Endothelial cell of umbilical vein (primary cell): ENCODE results near the gene LAMA5. TPM values are rescaled to one million over a fixed set of nuclear protein-coding genes. Genes with fewer than 3 reads are reported as not detected.

Source experiments
- BruUV-seq: library from RNA; stranded (reverse); fragments of 400-500 nt; replicated peaks from 2 replicates; lab custom pipeline; 2021; lab: Mats Ljungman, UMichigan
- CTCF ChIA-PET: fragments of 300-600, 350-600 bp; sonication (Branson Sonifier 250); formaldehyde crosslinking; loops from one replicate; lab custom pipeline; 2021; ENCODE audit warnings: antibody characterized with exemption, inconsistent platforms; lab: Charles Lee
- POLR2A ChIA-PET: fragments of 300-600, 350-600 bp; sonication (Branson Sonifier 250); formaldehyde crosslinking; loops from one replicate; lab custom pipeline; 2021; ENCODE audit warnings: antibody characterized with exemption, inconsistent platforms; lab: Charles Lee
- DNase-seq: peaks from one replicate; pipeline ENCODE4 v3.0.0-alpha.2; 2011; ENCODE audit warnings: low read depth, low spot score
- FAIRE-seq: peaks from 2 replicates; lab custom pipeline; 2011; peaks lifted over from hg19 to GRCh38; lab: Jason Lieb, UNC
- H2AFZ ChIP-seq: 2 replicates; pipeline ENCODE4 v1.6.0; 2012; ENCODE audit warnings: low read depth, low read length, control low read depth, inconsistent platforms
- H3K27ac ChIP-seq: 2 replicates; pipeline ENCODE4 v1.5.1; 2011; ENCODE audit warnings: low read depth, mild to moderate bottlenecking, control low read depth, low read length, moderate library complexity; ENCODE audit not compliant: insufficient read depth
- H3K27me3 ChIP-seq, 2 experiments: 2 replicates each; pipeline versions ENCODE4 v1.6.0 to v1.6.1; 2011; ENCODE audit warnings: low read length in 2 of 2, mixed read lengths in 1 of 2; ENCODE audit not compliant: control insufficient read depth in 2 of 2, insufficient read depth in 2 of 2
- H3K36me3 ChIP-seq, 2 experiments: 2 replicates in 1 of 2; 3 replicates in 1 of 2; pipeline ENCODE4 v1.5.1; 2011; ENCODE audit warnings: low read length in 2 of 2, mild to moderate bottlenecking in 1 of 2, moderate library complexity in 1 of 2; ENCODE audit not compliant: control insufficient read depth in 2 of 2, insufficient read depth in 2 of 2; ENCODE audit errors: extremely low read depth in 1 of 2
- H3K4me1 ChIP-seq: 3 replicates; pipeline ENCODE4 v1.5.1; 2011; ENCODE audit warnings: mild to moderate bottlenecking, low read length; ENCODE audit not compliant: control insufficient read depth, insufficient read depth; ENCODE audit errors: extremely low read depth
- H3K4me2 ChIP-seq: 2 replicates; pipeline ENCODE4 v1.6.1; 2011; ENCODE audit warnings: low read length, control low read depth, mixed read lengths; ENCODE audit not compliant: insufficient read depth
- H3K4me3 ChIP-seq, 3 experiments: fragments of 200-600 bp in 1 of 3; sonication (generic), shearing (Covaris generic) in 1 of 3; replicated peaks in 1 of 3; 2 replicates each; pipeline ENCODE4 v1.5.1; 2011 to 2016; ENCODE audit warnings: control low read depth in 3 of 3, low read length in 3 of 3, mild to moderate bottlenecking in 2 of 3, inconsistent platforms in 1 of 3, low read depth in 1 of 3, moderate library complexity in 1 of 3; ENCODE audit not compliant: insufficient read depth in 1 of 3
- H3K79me2 ChIP-seq: 2 replicates; pipeline ENCODE4 v1.6.0; 2012; ENCODE audit warnings: low read length, inconsistent platforms; ENCODE audit not compliant: control insufficient read depth, insufficient read depth
- H3K9ac ChIP-seq: replicated peaks from 2 replicates; pipeline ENCODE3; 2011; ENCODE audit warnings: low read length, control low read depth; ENCODE audit not compliant: insufficient read depth; ENCODE audit errors: extremely low read depth
- H3K9me1 ChIP-seq: replicated peaks from 3 replicates; pipeline ENCODE4 v1.6.0; 2011; ENCODE audit warnings: mild to moderate bottlenecking, low read length; ENCODE audit not compliant: control insufficient read depth, insufficient read depth; ENCODE audit errors: extremely low read depth
- H3K9me3 ChIP-seq: replicated peaks from 2 replicates; pipeline ENCODE4 v1.5.1; 2012; ENCODE audit warnings: low read length, inconsistent platforms; ENCODE audit not compliant: control insufficient read depth, insufficient read depth
- H4K20me1 ChIP-seq: replicated peaks from 2 replicates; pipeline ENCODE3; 2011; ENCODE audit warnings: mild to moderate bottlenecking, low read length; ENCODE audit not compliant: control insufficient read depth, insufficient read depth; ENCODE audit errors: extremely low read depth
- CTCF ChIP-seq, 2 donors: IDR thresholded peaks; 1 replicate in 1 of 2; 2 replicates in 1 of 2; pipeline ENCODE4 v1.5.1; 2011; ENCODE audit warnings: low read length in 2 of 2, mild to moderate bottlenecking in 2 of 2, moderate library complexity in 2 of 2, control low read depth in 1 of 2, inconsistent platforms in 1 of 2, low read depth in 1 of 2; ENCODE audit not compliant: insufficient read depth in 1 of 2; ENCODE audit errors: extremely low read depth in 1 of 2
- EZH2 ChIP-seq: IDR thresholded peaks from 2 replicates; pipeline ENCODE4 v1.6.1; 2012; ENCODE audit warnings: borderline replicate concordance, low read depth, mild to moderate bottlenecking, moderate library complexity, low read length, inconsistent platforms; ENCODE audit not compliant: severe bottlenecking
- FOS ChIP-seq: IDR thresholded peaks from 2 replicates; pipeline ENCODE4 v1.6.1; 2011; ENCODE audit warnings: mild to moderate bottlenecking, low read length, moderate library complexity, borderline replicate concordance; ENCODE audit not compliant: insufficient read depth
- GATA2 ChIP-seq: IDR thresholded peaks from 2 replicates; pipeline ENCODE4 v1.7.0; 2011; ENCODE audit warnings: low read depth, mild to moderate bottlenecking, moderate library complexity, mixed read lengths, low read length; ENCODE audit not compliant: insufficient read length, insufficient read depth
- JUN ChIP-seq: IDR thresholded peaks from 2 replicates; pipeline ENCODE4 v1.6.1; 2011; ENCODE audit warnings: borderline replicate concordance, low read depth; ENCODE audit not compliant: insufficient read length, insufficient read depth
- MYC ChIP-seq: IDR thresholded peaks from one replicate; pipeline ENCODE4 v1.6.1; 2011; ENCODE audit warnings: mild to moderate bottlenecking, low read depth, low read length
- POLR2A ChIP-seq: IDR thresholded peaks from 2 replicates; pipeline ENCODE4 v1.6.1; 2012; ENCODE audit warnings: low read depth, mild to moderate bottlenecking, control low read depth, low read length
- POLR2AphosphoS5 ChIP-seq: IDR thresholded peaks from 2 replicates; pipeline ENCODE4 v1.6.1; 2012; ENCODE audit warnings: low read depth, mild to moderate bottlenecking, control low read depth, low read length, moderate library complexity; ENCODE audit not compliant: insufficient read depth
- dilution Hi-C: fragments of 300-500 bp; cut with MboI; formaldehyde crosslinking; loops from one replicate; pipeline ENCODE4 v1.15.0; 2019; ENCODE audit warnings: low sequenced_read_pairs; ENCODE audit not compliant: extremely low pct_ligation_motif_present
- intact Hi-C: fragments of 100-400 bp; cut with micrococcal nuclease; formaldehyde crosslinking; loops from one replicate; pipeline ENCODE4 v1.10.0; 2022
- polyA plus RNA-seq, 4 experiments: library from polyadenylated mRNA; depleted of rRNA in 3 of 4; stranded (reverse) in 3 of 4; unstranded in 1 of 4; fragments of >200 nt; gene quantifications; 2 replicates each; pipeline versions ENCODE4 v1.2.1 to v1.2.3, GENCODE V29; 2011 to 2012; ENCODE audit warnings: missing spikeins in 1 of 4
- total RNA-seq: library from RNA; stranded (reverse); gene quantifications from 2 replicates; pipeline ENCODE4 v1.2.3, GENCODE V29; 2021

Gene LAMA5
- total and polyA plus RNA-seq, 2 donors (not counting 3 experiments of a cell fraction or from before 2014, with no cell fraction given) = 24.0 to 145 TPM

DNA sequence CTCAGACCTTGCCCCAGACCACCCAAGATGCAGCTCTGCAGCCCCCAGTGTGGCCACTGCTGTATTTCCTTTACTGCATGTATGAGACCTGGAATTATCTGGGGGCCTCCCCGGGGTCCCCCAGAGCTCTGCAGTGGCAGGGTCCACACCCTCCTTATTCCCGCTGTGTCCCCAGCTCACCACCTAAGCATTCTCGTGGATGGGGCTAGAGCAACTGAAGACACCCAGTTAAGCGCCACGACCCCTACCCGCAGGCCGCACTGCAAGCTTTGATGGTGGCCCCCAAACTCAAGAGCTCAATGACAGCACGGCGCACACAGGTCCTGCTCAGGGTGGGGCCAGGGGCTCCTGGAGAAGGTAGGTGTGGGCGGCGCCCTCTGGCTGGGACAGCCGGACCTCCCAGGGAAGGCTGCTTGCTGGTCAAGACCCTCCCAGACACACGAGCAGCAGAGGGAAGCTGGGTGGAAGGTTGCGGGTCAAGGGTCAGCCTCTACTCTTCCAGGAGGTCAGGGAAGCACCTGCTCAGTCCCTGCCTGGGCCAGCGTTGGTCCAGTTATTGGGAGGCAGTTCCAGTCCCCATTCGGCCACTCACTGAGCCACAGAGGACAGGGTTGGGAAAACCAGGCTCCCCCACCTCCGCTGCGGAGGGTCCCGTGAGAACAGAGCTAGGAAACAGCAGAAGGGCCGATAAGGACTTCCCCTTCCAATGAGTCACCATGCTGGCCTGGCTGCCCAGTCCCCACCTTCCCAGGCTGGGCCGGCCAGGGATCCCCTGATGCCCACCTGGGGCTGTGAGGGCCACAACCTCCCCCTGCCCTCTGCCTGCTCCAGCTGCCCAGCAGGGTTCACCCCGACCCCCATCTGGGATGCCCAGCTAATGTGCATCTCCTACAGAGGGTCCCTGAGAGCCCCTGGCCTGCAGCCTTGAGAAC is 2.9 kb downstream of the LAMA5 start:
- intact Hi-C loops = loop anchor here (1.0 kb wide), 1 partner anchor 62 kb away; the partner anchor contains the start of gene ADRM1
- BruUV-seq = no TSS peak
- POLR2A ChIA-PET = interaction anchor here (0.6 to 1.2 kb wide), 2 partner anchors 11 to 435 kb away, joined by 3 read pairs; no protein-coding TSS in a partner anchor
- H2AFZ ChIP-seq = no peak overlapping the region
- H3K27ac ChIP-seq = peak overlapping the region; percentile 85
- no peaks in the 10 kb centered on the region for H3K9me1 ChIP-seq
- no peaks in the 10 kb centered on the region for H3K36me3 ChIP-seq
- H3K4me2 ChIP-seq = peak overlapping the region; percentile 48
- TF ChIP-seq MYC = no peak
- TF ChIP-seq GATA2 = peak; percentile 76
- TF ChIP-seq CTCF (IDR thresholded peaks at IDR 0.05; ENCODE audit: extremely low read depth in 1 of 2, insufficient read depth in 1 of 2, low read depth in 1 of 2, low read length in 2 of 2) = no peak
- no peak for TF ChIP-seq POLR2A
- peak; percentile 83 for TF ChIP-seq JUN
- TF ChIP-seq FOS = peak; percentile 75
- no peak for TF ChIP-seq EZH2
- TF ChIP-seq POLR2AphosphoS5 = peak; percentile 81
- DNase-seq (peak; percentile 88), FAIRE-seq (peak; percentile 94)
- no peaks in the 10 kb centered on the region for H3K9me3 ChIP-seq
- CTCF ChIA-PET = interaction anchor here (0.9 to 9.9 kb wide), 8 partner anchors 8 to 61 kb away, joined by 3 to 179 read pairs (median 6); partner anchors contain the start of gene ADRM1
- H3K79me2 ChIP-seq = peaks cover 55% of the 10 kb centered on the region
- peak overlapping the region; percentile 40 for H3K9ac ChIP-seq
- H3K4me1 ChIP-seq = peaks cover 56% of the 10 kb centered on the region
- no peaks in the 10 kb centered on the region for H4K20me1 ChIP-seq
- dilution Hi-C loops = no loop called here
- H3K4me3 ChIP-seq = peak overlapping the region in 1 of 3 experiments; percentile 4
- no peaks in the 10 kb centered on the region for H3K27me3 ChIP-seq
